PC-3 (cell line): ENCODE measurements around the gene PCDHGC4. TPM values are rescaled to one million over a fixed set of nuclear protein-coding genes. Genes with fewer than 3 reads are reported as not detected.

Experiments used
- ATAC-seq: fragments of 200-7000 bp; cut with Tn5 transposase; 2 replicates; pipeline ENCODE4 v1.9.1; 2020; ENCODE audit warnings: mild to moderate bottlenecking, moderate library complexity
- BruUV-seq: library from RNA; stranded (reverse); fragments of 400-500 nt; replicated peaks from 2 replicates; lab custom pipeline; 2021; lab: Mats Ljungman, UMichigan
- CTCF ChIA-PET: fragments of 300-600 bp; sonication (Branson Sonifier 250); formaldehyde crosslinking; loops from one replicate; lab custom pipeline; 2022; ENCODE audit warnings: antibody characterized with exemption; lab: Charles Lee
- POLR2A ChIA-PET: fragments of 300-600 bp; sonication (Branson Sonifier 250); formaldehyde crosslinking; loops from one replicate; lab custom pipeline; 2022; ENCODE audit warnings: antibody characterized with exemption; ENCODE audit not compliant: unreplicated experiment; lab: Charles Lee
- DNase-seq: peaks from one replicate; pipeline ENCODE4 v3.0.0-alpha.2; 2015
- H2AFZ ChIP-seq: fragments of 300-600 bp; sonication (generic); 2 replicates; pipeline ENCODE4 v1.6.0; 2016; ENCODE audit warnings: antibody characterized with exemption, low read length
- H3F3A ChIP-seq: fragments of 300-600 bp; sonication (generic); one replicate; pipeline ENCODE4 v1.6.0; 2017; ENCODE audit warnings: antibody characterized with exemption, low read length, control low read depth, mild to moderate bottlenecking; ENCODE audit not compliant: unreplicated experiment
- H3K27ac ChIP-seq: fragments of 300-600 bp; sonication (generic); 2 replicates; pipeline ENCODE4 v1.5.1; 2016; ENCODE audit warnings: mild to moderate bottlenecking, low read length
- H3K27me3 ChIP-seq: fragments of 300-600 bp; sonication (generic); 2 replicates; pipeline ENCODE4 v1.6.1; 2016; ENCODE audit warnings: low read length, mixed read lengths
- H3K36me3 ChIP-seq: fragments of 300-600 bp; sonication (generic); 2 replicates; pipeline ENCODE4 v1.6.1; 2016; ENCODE audit warnings: low read depth, mixed run types, low read length, mixed read lengths
- H3K4me1 ChIP-seq: fragments of 300-600 bp; sonication (generic); 2 replicates; pipeline ENCODE4 v1.5.1; 2016; ENCODE audit warnings: low read length; ENCODE audit not compliant: insufficient read depth
- H3K4me2 ChIP-seq: fragments of 300-600 bp; sonication (generic); 2 replicates; pipeline ENCODE4 v1.6.0; 2016; ENCODE audit warnings: low read length
- H3K4me3 ChIP-seq: fragments of 300-600 bp; sonication (generic); 2 replicates; pipeline ENCODE4 v1.5.1; 2016; ENCODE audit warnings: mild to moderate bottlenecking, low read length, mixed read lengths
- H3K79me2 ChIP-seq: fragments of 300-600 bp; sonication (generic); 2 replicates; pipeline ENCODE4 v1.6.1; 2017; ENCODE audit warnings: low read length, mixed read lengths
- H3K9ac ChIP-seq: fragments of 300-600 bp; sonication (generic); 2 replicates; pipeline ENCODE4 v1.6.0; 2016; ENCODE audit warnings: mild to moderate bottlenecking, low read length
- H3K9me2 ChIP-seq: fragments of 300-600 bp; sonication (generic); replicated peaks from 2 replicates; pipeline ENCODE4 v1.6.1; 2016; ENCODE audit warnings: mixed run types, low read length, mixed read lengths
- H3K9me3 ChIP-seq: fragments of 300-600 bp; sonication (generic); 2 replicates; pipeline ENCODE4 v1.6.1; 2016; ENCODE audit warnings: low read length, mixed read lengths
- H4K20me1 ChIP-seq: fragments of 300-600 bp; sonication (generic); 2 replicates; pipeline ENCODE4 v1.6.1; 2016; ENCODE audit warnings: low read length, mixed read lengths
- CTCF ChIP-seq: fragments of 300-600 bp; sonication (generic); conservative IDR thresholded peaks from 2 replicates; pipeline ENCODE4 v1.5.1; 2017; ENCODE audit warnings: antibody characterized with exemption, low read depth, mild to moderate bottlenecking, low read length
- EZH2 ChIP-seq: fragments of 300-600 bp; sonication (generic); IDR thresholded peaks from one replicate; pipeline ENCODE4 v1.6.1; 2017; ENCODE audit warnings: antibody characterized with exemption, mild to moderate bottlenecking, low read length; ENCODE audit not compliant: unreplicated experiment
- EZH2phosphoT487 ChIP-seq: fragments of 300-600 bp; sonication (generic); IDR thresholded peaks from 2 replicates; pipeline ENCODE4 v1.6.1; 2018; ENCODE audit warnings: mild to moderate bottlenecking, antibody characterized with exemption, low read length, borderline replicate concordance
- intact Hi-C: fragments of 100-400 bp; cut with micrococcal nuclease; formaldehyde crosslinking; loops from 2 replicates; pipeline ENCODE4 v1.9.0; 2023
- total RNA-seq: library from RNA; depleted of rRNA; stranded (reverse); fragments of >200 nt; gene quantifications from 2 replicates; pipeline ENCODE4 v1.2.3, GENCODE V29; 2014

PCDHGC4 gene
- total RNA-seq, 1 experiment from 2014 or later = 0.58 TPM

GRCh38 chr5:141475625-141476131, 9.2 kb upstream of the PCDHGC4 start, which contains the start of gene PCDHGC3:
Gene PCDHGC3, plus strand, starts transcription at chr5:141475966. Its CDS starts 151 bp downstream, at chr5:141476117.
- Histone ChIP-seq H3K36me3 (no peaks in the 10 kb centered on the region; the same call in 1 of the 2 replicates), H3K9ac (no peak within 1 kb of the TSS), H3K79me2 (no peaks in the 10 kb centered on the region), H3K4me1 (no peaks in the 10 kb centered on the region), H2AFZ (no peak within 1 kb of the TSS), H3K27me3 (no peaks in the 10 kb centered on the region), H3K4me2 (no peak within 1 kb of the TSS), H3K9me3 (no peaks in the 10 kb centered on the region), H3K9me2 (no peaks in the 10 kb centered on the region), H3K27ac (no peak within 1 kb of the TSS), H4K20me1 (no peaks in the 10 kb centered on the region), H3F3A (no peaks in the 10 kb centered on the region), H3K4me3 (no peak within 1 kb of the TSS)
- CTCF ChIA-PET = no interaction called here
- BruUV-seq = no TSS peak
- TF ChIP-seq EZH2phosphoT487 = no peak
- no peak for TF ChIP-seq EZH2
- TF ChIP-seq CTCF = no peak
- ATAC-seq (no peak), DNase-seq (no peak)
- intact Hi-C loops = no loop called here
- POLR2A ChIA-PET = no interaction called here

GRCh38 chr5:141476132-141476911, 8.5 kb upstream of the PCDHGC4 start:
- DNase-seq (no peak), ATAC-seq (no peak)
- Histone ChIP-seq H3K4me3 (no peak overlapping the region), H2AFZ (no peak overlapping the region), H3K36me3 (no peaks in the 10 kb centered on the region; the same call in 1 of the 2 replicates), H3K9me3 (no peaks in the 10 kb centered on the region), H3K4me2 (no peak overlapping the region), H3F3A (no peaks in the 10 kb centered on the region), H4K20me1 (no peaks in the 10 kb centered on the region), H3K9ac (no peak overlapping the region), H3K4me1 (no peaks in the 10 kb centered on the region), H3K27me3 (no peaks in the 10 kb centered on the region), H3K9me2 (no peaks in the 10 kb centered on the region), H3K79me2 (no peaks in the 10 kb centered on the region), H3K27ac (no peak overlapping the region)
- TF ChIP-seq EZH2phosphoT487 (no peak), EZH2 (no peak), CTCF (no peak)
- intact Hi-C loops = no loop called here
- POLR2A ChIA-PET = no interaction called here
- BruUV-seq = no TSS peak
- CTCF ChIA-PET = no interaction called here
